Keratinocyte (primary cell): ENCODE measurements around the gene ACADVL. TPM values are rescaled to one million over a fixed set of nuclear protein-coding genes. Genes with fewer than 3 reads are reported as not detected.

ENCODE experiments used
- DNase-seq: peaks from one replicate; pipeline ENCODE4 v3.0.0-alpha.2; 2011; ENCODE audit warnings: low read depth, missing footprints, low spot score
- FAIRE-seq: peaks from 2 replicates; lab custom pipeline; 2011; peaks lifted over from hg19 to GRCh38; lab: Jason Lieb, UNC
- H2AFZ ChIP-seq: 2 replicates; pipeline ENCODE4 v1.6.0; 2012; ENCODE audit warnings: low read length, control low read depth, inconsistent platforms; ENCODE audit not compliant: control insufficient read depth
- H3K27ac ChIP-seq: 2 replicates; pipeline ENCODE4 v1.5.1; 2011; ENCODE audit warnings: low read length; ENCODE audit not compliant: control insufficient read depth, insufficient read depth
- H3K27me3 ChIP-seq: 3 replicates; pipeline ENCODE4 v1.6.0; 2011; ENCODE audit warnings: low read length; ENCODE audit not compliant: control insufficient read depth, insufficient read depth; ENCODE audit errors: extremely low read depth
- H3K36me3 ChIP-seq, 2 experiments: 2 replicates in 1 of 2; 3 replicates in 1 of 2; pipeline ENCODE4 v1.5.1; 2011; ENCODE audit warnings: low read length in 2 of 2, mild to moderate bottlenecking in 1 of 2; ENCODE audit not compliant: control insufficient read depth in 2 of 2, insufficient read depth in 2 of 2; ENCODE audit errors: extremely low read depth in 1 of 2
- H3K4me1 ChIP-seq: 3 replicates; pipeline ENCODE4 v1.5.1; 2011; ENCODE audit warnings: low read length; ENCODE audit not compliant: control insufficient read depth, insufficient read depth; ENCODE audit errors: extremely low read depth
- H3K4me2 ChIP-seq: 3 replicates; pipeline ENCODE4 v1.6.0; 2011; ENCODE audit warnings: low read depth, low read length; ENCODE audit not compliant: control insufficient read depth, insufficient read depth; ENCODE audit errors: extremely low read depth
- H3K4me3 ChIP-seq, 3 experiments: fragments of 200-600 bp in 1 of 3; sonication (generic) in 1 of 3; 2 replicates in 2 of 3; 3 replicates in 1 of 3; pipeline ENCODE4 v1.5.1; 2011 to 2016; ENCODE audit warnings: low read length in 3 of 3, mild to moderate bottlenecking in 3 of 3, control low read depth in 2 of 3, inconsistent platforms in 1 of 3, low read depth in 1 of 3, mixed read lengths in 1 of 3, mixed run types in 1 of 3, moderate library complexity in 1 of 3; ENCODE audit not compliant: control insufficient read depth in 2 of 3, insufficient read depth in 2 of 3; ENCODE audit errors: extremely low read depth in 1 of 3
- H3K79me2 ChIP-seq: 2 replicates; pipeline ENCODE4 v1.6.0; 2012; ENCODE audit warnings: low read length; ENCODE audit not compliant: control insufficient read depth, insufficient read depth
- H3K9ac ChIP-seq: 3 replicates; pipeline ENCODE4 v1.6.0; 2011; ENCODE audit warnings: low read length; ENCODE audit not compliant: control insufficient read depth, insufficient read depth; ENCODE audit errors: extremely low read depth
- H3K9me1 ChIP-seq: 3 replicates; pipeline ENCODE4 v1.6.0; 2011; ENCODE audit warnings: low read length; ENCODE audit not compliant: control insufficient read depth, insufficient read depth; ENCODE audit errors: extremely low read depth
- H3K9me3 ChIP-seq: 2 replicates; pipeline ENCODE4 v1.5.1; 2012; ENCODE audit warnings: low read depth, low read length; ENCODE audit not compliant: control insufficient read depth
- H4K20me1 ChIP-seq: 3 replicates; pipeline ENCODE4 v1.6.0; 2011; ENCODE audit warnings: low read length; ENCODE audit not compliant: control insufficient read depth, insufficient read depth; ENCODE audit errors: extremely low read depth
- CTCF ChIP-seq, 3 experiments: IDR thresholded peaks in 1 of 3; conservative IDR thresholded peaks in 1 of 3; optimal IDR thresholded peaks in 1 of 3; 2 replicates in 2 of 3; 3 replicates in 1 of 3; pipeline versions ENCODE3 to v1.5.1; 2011; ENCODE audit warnings: low read length in 3 of 3, mild to moderate bottlenecking in 3 of 3, moderate library complexity in 2 of 3, control low read depth in 1 of 3, inconsistent platforms in 1 of 3; ENCODE audit not compliant: insufficient read depth in 2 of 3; ENCODE audit errors: extremely low read depth in 1 of 3
- EZH2 ChIP-seq: IDR thresholded peaks from one replicate; pipeline ENCODE4 v1.6.1; 2012; ENCODE audit warnings: inconsistent platforms, mild to moderate bottlenecking, low read length, moderate library complexity
- dilution Hi-C: fragments of 300-500 bp; cut with MboI; formaldehyde crosslinking; loops from one replicate; pipeline ENCODE4 v1.7.0; 2020; ENCODE audit warnings: low sequenced_read_pairs; ENCODE audit not compliant: extremely low pct_ligation_motif_present
- polyA plus RNA-seq, 5 experiments: library from polyadenylated mRNA; depleted of rRNA in 3 of 5; stranded (reverse) in 3 of 5; stranded (forward) in 1 of 5; unstranded in 1 of 5; fragments of >200 nt; gene quantifications; 1 replicate in 1 of 5; 2 replicates in 3 of 5; 3 replicates in 1 of 5; pipeline versions ENCODE4 v1.2.1 to v1.2.3, GENCODE V29; 2011 to 2012; ENCODE audit warnings: missing spikeins in 2 of 5, low read depth in 1 of 5, low replicate concordance in 1 of 5

Gene ACADVL
- polyA plus RNA-seq, 1 donor (not counting 4 experiments of a cell fraction or from before 2014, with no cell fraction given): 301 TPM

GRCh38 chr17:7207120-7208001 is 12.4 kb upstream of the ACADVL start:
- Histone ChIP-seq H3K4me3 (no peak overlapping the region), H3K4me2 (no peak overlapping the region), H3K27ac (no peak overlapping the region), H4K20me1 (no peaks in the 10 kb centered on the region), H3K9ac (no peak overlapping the region), H2AFZ (no peak overlapping the region), H3K36me3 (no peaks in the 10 kb centered on the region), H3K27me3 (peaks cover 10% of the 10 kb centered on the region), H3K9me1 (no peaks in the 10 kb centered on the region), H3K9me3 (no peaks in the 10 kb centered on the region), H3K4me1 (peaks cover 5% of the 10 kb centered on the region), H3K79me2 (no peaks in the 10 kb centered on the region)
- dilution Hi-C loops: no loop called here
- FAIRE-seq (no peak), DNase-seq (no peak)
- TF ChIP-seq EZH2 (no peak), CTCF (optimal IDR thresholded peaks at IDR 0.05 in 1 of 3, IDR thresholded peaks at IDR 0.05 in 1 of 3, conservative IDR thresholded peaks at IDR 0.05 in 1 of 3; ENCODE audit: extremely low read depth in 1 of 3, insufficient read depth in 2 of 3, low read length in 3 of 3) (no peak)

DNA sequence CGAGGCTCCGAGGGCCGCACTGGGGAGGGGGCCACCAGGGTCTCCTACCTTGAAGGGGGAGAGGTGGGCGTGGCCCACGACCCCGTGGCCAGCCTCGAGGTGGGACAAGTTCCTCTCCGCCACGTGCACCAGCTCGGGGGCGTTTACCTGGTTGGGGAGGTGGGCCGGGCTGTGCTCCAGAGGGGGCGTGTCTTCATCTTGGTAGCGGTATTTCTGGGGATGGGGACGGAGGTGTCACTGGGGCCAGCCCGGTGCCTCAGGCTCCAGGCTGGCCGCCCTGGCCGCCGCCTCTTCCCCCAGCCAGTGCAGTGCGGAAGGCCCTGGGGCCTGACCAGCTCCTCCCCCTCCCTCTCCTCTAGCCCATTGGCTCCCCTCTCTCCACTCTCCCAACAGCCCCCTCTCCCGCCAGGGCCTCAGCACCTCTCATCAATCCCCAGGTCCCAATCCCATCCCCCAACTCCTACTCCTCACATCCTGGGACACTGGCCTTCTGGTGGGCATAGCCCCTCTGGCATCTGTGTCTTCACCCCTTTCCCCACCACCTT is 11.6 kb upstream of the ACADVL start:
- no peaks in the 10 kb centered on the region for H3K9me3 ChIP-seq
- FAIRE-seq (no peak), DNase-seq (no peak)
- TF ChIP-seq CTCF (optimal IDR thresholded peaks at IDR 0.05 in 1 of 3, IDR thresholded peaks at IDR 0.05 in 1 of 3, conservative IDR thresholded peaks at IDR 0.05 in 1 of 3; ENCODE audit: extremely low read depth in 1 of 3, insufficient read depth in 2 of 3, low read length in 3 of 3): no peak
- TF ChIP-seq EZH2: no peak
- no peak overlapping the region for H3K4me2 ChIP-seq
- no peak overlapping the region for H2AFZ ChIP-seq
- no peaks in the 10 kb centered on the region for H3K79me2 ChIP-seq
- peaks cover 10% of the 10 kb centered on the region for H3K27me3 ChIP-seq
- no peak overlapping the region for H3K4me3 ChIP-seq
- no peak overlapping the region for H3K9ac ChIP-seq
- dilution Hi-C loops: no loop called here
- no peaks in the 10 kb centered on the region for H4K20me1 ChIP-seq
- no peaks in the 10 kb centered on the region for H3K36me3 ChIP-seq
- peaks cover 5% of the 10 kb centered on the region for H3K4me1 ChIP-seq
- no peaks in the 10 kb centered on the region for H3K9me1 ChIP-seq
- no peak overlapping the region for H3K27ac ChIP-seq
